ENCODE data around the gene LRP1B. TPM values are rescaled to one million over a fixed set of nuclear protein-coding genes. Genes with fewer than 3 reads are reported as not detected.

The LRP1B gene
- polyA plus RNA-seq, 2 of the 4 experiments (the other 2 are of a cell fraction): 0.03 TPM; not detected in 1

DNA sequence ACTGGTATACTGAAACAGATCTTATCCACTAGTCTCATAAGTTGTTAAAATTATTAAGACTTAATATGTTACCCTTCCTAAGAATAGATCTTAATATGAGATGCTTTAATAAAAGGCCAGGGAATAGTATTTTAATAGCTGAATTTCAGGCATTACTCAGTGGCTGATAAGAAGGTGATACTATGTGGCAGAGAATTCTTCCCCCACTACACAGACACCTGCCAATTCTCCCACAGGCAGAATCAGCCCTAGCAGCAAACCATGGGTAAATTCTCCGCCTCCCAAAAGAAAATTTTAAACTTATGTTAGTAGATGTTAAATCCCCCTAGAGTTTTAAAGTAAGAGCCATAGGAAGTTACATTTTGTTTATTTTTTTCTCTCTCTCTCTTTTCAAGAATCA is 888.8 kb downstream of the LRP1B start:
- POLR2A ChIA-PET: no interaction called here
- TF ChIP-seq MAZ (IDR thresholded peaks at IDR 0.05; ENCODE audit: borderline replicate concordance, low read depth, low read length) (no peak), RAD21 (conservative IDR thresholded peaks at IDR 0.05 in 1 of 2, IDR thresholded peaks at IDR 0.05 in 1 of 2) (no peak), ESRRA (IDR thresholded peaks at IDR 0.05; ENCODE audit: borderline replicate concordance, low read length) (no peak), GATA3 (IDR thresholded peaks at IDR 0.05; ENCODE audit: borderline replicate concordance) (no peak), HOXB5 (CRISPR knock-in tag; IDR thresholded peaks at IDR 0.05) (no peak), KDM5A (IDR thresholded peaks at IDR 0.05) (no peak), CHD4 (IDR thresholded peaks at IDR 0.05; ENCODE audit: borderline replicate concordance) (no peak), ZNF302 (CRISPR knock-in tag; IDR thresholded peaks at IDR 0.05) (no peak), CEBPB (IDR thresholded peaks at IDR 0.05) (no peak), MYC (IDR thresholded peaks at IDR 0.05; ENCODE audit: borderline replicate concordance, low read length) (no peak), NFE2L2 (conservative IDR thresholded peaks at IDR 0.05; ENCODE audit: low read length) (no peak), NR3C1 (IDR thresholded peaks at IDR 0.05) (no peak)
- TF ChIP-seq, protein P1, sequence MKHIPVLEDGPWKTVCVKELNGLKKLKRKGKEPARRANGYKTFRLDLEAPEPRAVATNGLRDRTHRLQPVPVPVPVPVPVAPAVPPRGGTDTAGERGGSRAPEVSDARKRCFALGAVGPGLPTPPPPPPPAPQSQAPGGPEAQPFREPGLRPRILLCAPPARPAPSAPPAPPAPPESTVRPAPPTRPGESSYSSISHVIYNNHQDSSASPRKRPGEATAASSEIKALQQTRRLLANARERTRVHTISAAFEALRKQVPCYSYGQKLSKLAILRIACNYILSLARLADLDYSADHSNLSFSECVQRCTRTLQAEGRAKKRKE (CRISPR knock-in tag; IDR thresholded peaks at IDR 0.05; ENCODE audit: low read depth): no peak

DNA sequence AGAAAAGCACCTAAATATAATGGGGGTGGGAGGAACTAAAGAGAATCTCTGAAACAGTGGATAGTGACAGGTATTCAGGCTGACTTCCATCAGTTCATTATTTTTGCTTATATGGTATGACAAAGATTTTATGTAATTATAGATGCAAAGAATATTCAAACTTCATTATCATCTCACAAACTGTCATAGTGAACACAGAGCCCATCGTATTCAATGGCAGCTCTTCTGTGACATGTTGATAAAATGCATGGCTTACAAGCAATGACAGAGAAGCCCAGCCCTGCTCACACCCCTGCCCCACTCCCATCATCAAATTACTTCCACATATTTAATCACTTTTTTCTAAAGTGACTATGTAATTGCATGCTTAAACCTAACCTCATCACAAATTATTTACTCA is 904.3 kb downstream of the LRP1B start:
- Histone ChIP-seq H3K4me3 (no peak overlapping the region), H3K4me2 (no peak overlapping the region), H3K4me1 (no peaks in the 10 kb centered on the region), H3K27ac (no peak overlapping the region), H3K9me3 (no peaks in the 10 kb centered on the region)
- DNase-seq (ENCODE audit: low read depth in 1 of 2, low spot score in 1 of 2): no peak
- TF ChIP-seq ZFP36 (IDR thresholded peaks at IDR 0.05; ENCODE audit: borderline replicate concordance, partially characterized antibody) (no peak), EHF (CRISPR knock-in tag; IDR thresholded peaks at IDR 0.05) (no peak), MAZ (IDR thresholded peaks at IDR 0.05; ENCODE audit: borderline replicate concordance, low read depth, low read length) (no peak), SREBF2 (IDR thresholded peaks at IDR 0.05) (no peak), JUN (IDR thresholded peaks at IDR 0.05) (no peak), HEYL (CRISPR knock-in tag; IDR thresholded peaks at IDR 0.05) (no peak)
- TF ChIP-seq, protein P2, sequence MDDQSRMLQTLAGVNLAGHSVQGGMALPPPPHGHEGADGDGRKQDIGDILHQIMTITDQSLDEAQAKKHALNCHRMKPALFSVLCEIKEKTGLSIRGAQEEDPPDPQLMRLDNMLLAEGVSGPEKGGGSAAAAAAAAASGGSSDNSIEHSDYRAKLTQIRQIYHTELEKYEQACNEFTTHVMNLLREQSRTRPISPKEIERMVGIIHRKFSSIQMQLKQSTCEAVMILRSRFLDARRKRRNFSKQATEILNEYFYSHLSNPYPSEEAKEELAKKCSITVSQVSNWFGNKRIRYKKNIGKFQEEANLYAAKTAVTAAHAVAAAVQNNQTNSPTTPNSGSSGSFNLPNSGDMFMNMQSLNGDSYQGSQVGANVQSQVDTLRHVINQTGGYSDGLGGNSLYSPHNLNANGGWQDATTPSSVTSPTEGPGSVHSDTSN (IDR thresholded peaks at IDR 0.05): no peak
- ATAC-seq: no peak
- ChIA-PET CTCF (no interaction called here), POLR2A (no interaction called here)
- WGBS (ENCODE audit: missing lambda C conversion rate): 14% methylated on average over 1 of the region's 1 CpG
- no peak for FAIRE-seq

More for the DNA sequence above, 888.8 kb downstream of the LRP1B start:
- Histone ChIP-seq H3K4me3 (no peak overlapping the region), H3K4me2 (no peak overlapping the region), H3K9me3 (no peaks in the 10 kb centered on the region), H3K27ac (no peak overlapping the region), H3K4me1 (no peaks in the 10 kb centered on the region)
- DNase-seq (ENCODE audit: low read depth in 1 of 2, low spot score in 1 of 2): no peak
- WGBS (ENCODE audit: missing lambda C conversion rate): 69% methylated on average over 1 of the region's 1 CpG
- no peak for ATAC-seq
- CTCF ChIA-PET: no interaction called here
- no peak for FAIRE-seq

DNA sequence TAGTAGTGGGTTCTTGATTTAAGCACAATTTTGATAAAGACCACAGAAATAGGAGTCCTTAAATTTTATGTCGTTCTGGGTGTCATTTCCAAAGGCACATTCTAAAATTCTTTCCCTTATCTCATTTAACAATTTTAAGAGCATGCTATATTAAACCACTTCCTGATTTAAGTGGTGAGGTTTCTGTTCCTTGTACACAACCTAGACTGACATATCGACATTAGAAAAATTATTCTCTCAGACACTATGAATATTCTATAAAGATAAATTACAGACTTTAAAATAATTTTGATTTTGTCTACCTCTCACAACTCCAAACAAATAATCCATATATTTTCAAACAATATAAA is 923.8 kb downstream of the LRP1B start:
- POLR2A ChIA-PET: no interaction called here
- FAIRE-seq: no peak
- Histone ChIP-seq H3K4me2 (no peak overlapping the region), H3K9me3 (no peaks in the 10 kb centered on the region), H3K4me3 (no peak overlapping the region), H3K4me1 (no peaks in the 10 kb centered on the region), H3K27ac (no peak overlapping the region)
- CTCF ChIA-PET: no interaction called here
- no peak for ATAC-seq
- 37% methylated on average over 2 of the region's 2 CpGs for WGBS (ENCODE audit: missing lambda C conversion rate)
- TF ChIP-seq, protein P3, sequence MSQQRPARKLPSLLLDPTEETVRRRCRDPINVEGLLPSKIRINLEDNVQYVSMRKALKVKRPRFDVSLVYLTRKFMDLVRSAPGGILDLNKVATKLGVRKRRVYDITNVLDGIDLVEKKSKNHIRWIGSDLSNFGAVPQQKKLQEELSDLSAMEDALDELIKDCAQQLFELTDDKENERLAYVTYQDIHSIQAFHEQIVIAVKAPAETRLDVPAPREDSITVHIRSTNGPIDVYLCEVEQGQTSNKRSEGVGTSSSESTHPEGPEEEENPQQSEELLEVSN (IDR thresholded peaks at IDR 0.05; ENCODE audit: borderline replicate concordance, low read depth): no peak
- TF ChIP-seq CBX2 (IDR thresholded peaks at IDR 0.05; ENCODE audit: borderline replicate concordance, low read depth): no peak
- DNase-seq (ENCODE audit: low read depth in 1 of 2, low spot score in 1 of 2): no peak

Data from A549 (cell line).